Prostate gland (tissue), 2 donors: ENCODE data around the gene DEFB129. TPM values are rescaled to one million over a fixed set of nuclear protein-coding genes. Genes with fewer than 3 reads are reported as not detected.
A peak's percentile ranks its signal among the peaks of the same experiment; 100 is the strongest.
"Not testable (repeated sequence)": the region's sequence is repeated elsewhere in the genome, so short reads cannot be mapped to it uniquely, and the experiment has no call there.

Experiments
- DNase-seq: peaks from one replicate; pipeline ENCODE4 v3.0.0-alpha.2; 2019; ENCODE audit warnings: low spot score
- H3K27ac ChIP-seq, 2 donors: fragments of 200-600 bp; sonication (generic); 2 replicates each; pipeline ENCODE4 v1.5.1; 2017 to 2019
- H3K27me3 ChIP-seq: fragments of 200-600 bp; sonication (generic); replicated peaks from 2 replicates; pipeline ENCODE4 v1.5.1; 2019; ENCODE audit not compliant: insufficient read depth
- H3K36me3 ChIP-seq, 2 donors: fragments of 200-600 bp; sonication (generic); 1 replicate in 1 of 2; 2 replicates in 1 of 2; pipeline versions ENCODE4 v1.5.1 to v1.8.1; 2017 to 2019
- H3K4me1 ChIP-seq: fragments of 200-600 bp; sonication (generic); replicated peaks from 2 replicates; pipeline ENCODE4 v1.5.1; 2019
- H3K4me3 ChIP-seq, 2 donors: fragments of 200-600 bp; sonication (generic); 2 replicates each; pipeline ENCODE4 v1.5.1; 2017 to 2019
- H3K9me3 ChIP-seq: fragments of 200-600 bp; sonication (generic); 2 replicates; pipeline ENCODE4 v1.5.1; 2017
- POLR2A ChIP-seq: fragments of 450-650 bp; IDR thresholded peaks from one replicate; pipeline ENCODE4 v1.6.1; 2016; ENCODE audit warnings: antibody characterized with exemption, mild to moderate bottlenecking
- POLR2AphosphoS5 ChIP-seq: sonication (generic); formaldehyde crosslinking; IDR thresholded peaks from one replicate; pipeline ENCODE4 v1.6.1; 2017; ENCODE audit warnings: antibody characterized with exemption
- WGBS: methylation state at CpG from one replicate; pipeline ENCODE4 v1.1.5; 2018; 5-methylcytosine and 5-hydroxymethylcytosine counted together
- intact Hi-C: fragments of 100-400 bp; cut with DNase I; formaldehyde crosslinking; loops from one replicate; pipeline ENCODE4 v1.14.2; 2022
- total RNA-seq, 2 donors: library from RNA; depleted of rRNA; stranded (reverse); fragments of >200 nt; gene quantifications; one replicate each; pipeline ENCODE4 v1.1.0, GENCODE V29; 2016
- TF ChIP-seq, protein P1 (sequence below), 4 experiments: fragments of 200-600 bp in 2 of 4; fragments of 450-650 bp in 2 of 4; sonication (generic) in 2 of 4; IDR thresholded peaks; 1 replicate in 3 of 4; 2 replicates in 1 of 4; pipeline ENCODE4 v1.5.1; 2016 to 2019; ENCODE audit warnings: antibody characterized with exemption in 4 of 4, mild to moderate bottlenecking in 2 of 4, moderate library complexity in 2 of 4

DEFB129 gene
- total RNA-seq, 2 donors from 2014 or later: not detected

GRCh38 chr20:199996-200395, 27.1 kb upstream of the DEFB129 start:
- Histone ChIP-seq H3K27me3 (no peaks in the 10 kb centered on the region), H3K27ac (no peak overlapping the region), H3K9me3 (no peaks in the 10 kb centered on the region), H3K4me1 (no peaks in the 10 kb centered on the region), H3K4me3 (no peak overlapping the region), H3K36me3 (no peaks in the 10 kb centered on the region)
- no peak for DNase-seq
- 74% methylated on average over 4 of the region's 4 CpGs for WGBS
- TF ChIP-seq, protein P1, sequence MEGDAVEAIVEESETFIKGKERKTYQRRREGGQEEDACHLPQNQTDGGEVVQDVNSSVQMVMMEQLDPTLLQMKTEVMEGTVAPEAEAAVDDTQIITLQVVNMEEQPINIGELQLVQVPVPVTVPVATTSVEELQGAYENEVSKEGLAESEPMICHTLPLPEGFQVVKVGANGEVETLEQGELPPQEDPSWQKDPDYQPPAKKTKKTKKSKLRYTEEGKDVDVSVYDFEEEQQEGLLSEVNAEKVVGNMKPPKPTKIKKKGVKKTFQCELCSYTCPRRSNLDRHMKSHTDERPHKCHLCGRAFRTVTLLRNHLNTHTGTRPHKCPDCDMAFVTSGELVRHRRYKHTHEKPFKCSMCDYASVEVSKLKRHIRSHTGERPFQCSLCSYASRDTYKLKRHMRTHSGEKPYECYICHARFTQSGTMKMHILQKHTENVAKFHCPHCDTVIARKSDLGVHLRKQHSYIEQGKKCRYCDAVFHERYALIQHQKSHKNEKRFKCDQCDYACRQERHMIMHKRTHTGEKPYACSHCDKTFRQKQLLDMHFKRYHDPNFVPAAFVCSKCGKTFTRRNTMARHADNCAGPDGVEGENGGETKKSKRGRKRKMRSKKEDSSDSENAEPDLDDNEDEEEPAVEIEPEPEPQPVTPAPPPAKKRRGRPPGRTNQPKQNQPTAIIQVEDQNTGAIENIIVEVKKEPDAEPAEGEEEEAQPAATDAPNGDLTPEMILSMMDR (IDR thresholded peaks at IDR 0.05): no peak
- no peak for TF ChIP-seq POLR2A
- no peak for TF ChIP-seq POLR2AphosphoS5
- intact Hi-C loops: no loop called here

GRCh38 chr20:203630-204029, 23.4 kb upstream of the DEFB129 start:
- H3K27me3 ChIP-seq, H3K36me3 ChIP-seq, intact Hi-C loops, DNase-seq, H3K4me1 ChIP-seq, H3K27ac ChIP-seq, H3K4me3 ChIP-seq, H3K9me3 ChIP-seq: not testable (repeated sequence)
- 84% methylated on average over 4 of the region's 4 CpGs for WGBS

- intact Hi-C loops: no loop called here
Observed at GRCh38 chr20:208942-209566, 18.0 kb upstream of the DEFB129 start.

DNA sequence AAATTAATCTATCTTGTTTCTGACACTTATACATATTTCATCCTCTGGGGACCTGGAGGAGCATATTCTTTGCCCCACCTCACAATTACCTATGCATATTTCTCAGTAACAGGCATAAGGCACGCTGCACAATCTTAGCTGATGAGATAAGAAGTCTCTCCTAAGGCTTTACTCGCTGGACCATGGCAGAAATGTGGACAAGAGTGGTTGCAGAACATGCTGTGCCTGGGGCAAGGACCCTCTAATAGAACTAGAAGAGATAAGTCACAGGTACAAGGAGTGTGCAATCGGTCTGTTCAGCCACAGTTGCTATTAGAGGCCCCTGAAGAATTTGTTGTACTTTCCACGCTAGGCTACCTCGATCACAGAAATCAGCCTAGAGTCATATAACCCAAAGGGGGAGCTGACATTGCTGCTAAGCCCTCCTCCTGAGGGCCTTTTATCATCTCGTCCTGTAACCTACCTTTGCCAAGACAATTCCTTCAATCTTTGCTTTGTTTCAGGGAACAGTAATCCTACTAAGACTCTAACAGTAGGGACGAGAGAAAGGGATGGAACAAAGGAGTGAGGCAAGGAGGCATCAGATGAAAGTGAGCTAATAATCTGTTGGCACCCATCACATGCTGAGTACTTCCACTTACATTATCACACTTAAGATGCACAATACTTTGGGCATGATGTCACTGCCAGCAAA, 16.1 kb upstream of the DEFB129 start:
- Histone ChIP-seq H3K27ac (no peak overlapping the region), H3K4me3 (no peak overlapping the region), H3K36me3 (no peaks in the 10 kb centered on the region), H3K4me1 (no peaks in the 10 kb centered on the region), H3K27me3 (no peaks in the 10 kb centered on the region), H3K9me3 (no peaks in the 10 kb centered on the region)
- DNase-seq: no peak
- TF ChIP-seq, protein P1 (IDR thresholded peaks at IDR 0.05): no peak
- no peak for TF ChIP-seq POLR2AphosphoS5
- intact Hi-C loops: no loop called here
- 51% methylated on average over 7 of the region's 7 CpGs for WGBS

More at GRCh38 chr20:208942-209566, 18.0 kb upstream of the DEFB129 start:
- peak; percentile 23 for DNase-seq
- H3K27ac ChIP-seq: no peak overlapping the region
- no peaks in the 10 kb centered on the region for H3K27me3 ChIP-seq
- no peaks in the 10 kb centered on the region for H3K9me3 ChIP-seq
- no peaks in the 10 kb centered on the region for H3K4me1 ChIP-seq
- 18% methylated on average over 5 of the region's 5 CpGs for WGBS
- no peaks in the 10 kb centered on the region for H3K36me3 ChIP-seq
- TF ChIP-seq, protein P1 (IDR thresholded peaks at IDR 0.05): peak; percentile 18 to 73 (median 47)
- peak; percentile 53 for TF ChIP-seq POLR2AphosphoS5
- no peak for TF ChIP-seq POLR2A
- no peak overlapping the region for H3K4me3 ChIP-seq

DNA sequence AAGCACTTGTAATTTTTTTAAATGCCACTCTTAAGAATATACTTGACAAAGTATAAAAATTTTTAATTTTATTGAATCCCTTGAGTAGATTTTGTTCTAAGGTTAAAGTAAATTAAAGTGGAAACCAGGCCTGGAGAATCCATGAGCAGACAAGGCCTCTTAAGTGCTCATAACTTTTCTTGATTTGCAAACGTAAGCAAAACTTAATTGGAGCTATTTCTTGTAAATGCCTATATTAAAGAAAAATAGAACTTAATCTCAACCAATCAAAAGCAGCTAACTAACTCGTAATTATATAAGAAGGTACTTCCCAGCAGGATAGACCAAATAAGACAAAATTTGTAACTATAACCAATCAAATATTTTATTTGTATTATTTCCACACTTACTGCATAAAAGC, 12.7 kb upstream of the DEFB129 start:
- intact Hi-C loops: no loop called here
- Histone ChIP-seq H3K4me1 (no peaks in the 10 kb centered on the region), H3K27ac (no peak overlapping the region), H3K9me3 (no peaks in the 10 kb centered on the region), H3K36me3 (no peaks in the 10 kb centered on the region), H3K4me3 (no peak overlapping the region), H3K27me3 (no peaks in the 10 kb centered on the region)
- WGBS: 72% methylated on average over 2 of the region's 2 CpGs
- no peak for DNase-seq
- TF ChIP-seq POLR2AphosphoS5 (no peak), POLR2A (no peak)
- TF ChIP-seq, protein P1 (IDR thresholded peaks at IDR 0.05): no peak
